ENCODE results near the gene AQP3. TPM values are rescaled to one million over a fixed set of nuclear protein-coding genes. Genes with fewer than 3 reads are reported as not detected.
"Not testable (repeated sequence)": the region's sequence is repeated elsewhere in the genome, so short reads cannot be mapped to it uniquely, and the experiment has no call there.

AQP3 gene
- 0.72 and 0.88 TPM in 2 replicates for total RNA-seq

DNA sequence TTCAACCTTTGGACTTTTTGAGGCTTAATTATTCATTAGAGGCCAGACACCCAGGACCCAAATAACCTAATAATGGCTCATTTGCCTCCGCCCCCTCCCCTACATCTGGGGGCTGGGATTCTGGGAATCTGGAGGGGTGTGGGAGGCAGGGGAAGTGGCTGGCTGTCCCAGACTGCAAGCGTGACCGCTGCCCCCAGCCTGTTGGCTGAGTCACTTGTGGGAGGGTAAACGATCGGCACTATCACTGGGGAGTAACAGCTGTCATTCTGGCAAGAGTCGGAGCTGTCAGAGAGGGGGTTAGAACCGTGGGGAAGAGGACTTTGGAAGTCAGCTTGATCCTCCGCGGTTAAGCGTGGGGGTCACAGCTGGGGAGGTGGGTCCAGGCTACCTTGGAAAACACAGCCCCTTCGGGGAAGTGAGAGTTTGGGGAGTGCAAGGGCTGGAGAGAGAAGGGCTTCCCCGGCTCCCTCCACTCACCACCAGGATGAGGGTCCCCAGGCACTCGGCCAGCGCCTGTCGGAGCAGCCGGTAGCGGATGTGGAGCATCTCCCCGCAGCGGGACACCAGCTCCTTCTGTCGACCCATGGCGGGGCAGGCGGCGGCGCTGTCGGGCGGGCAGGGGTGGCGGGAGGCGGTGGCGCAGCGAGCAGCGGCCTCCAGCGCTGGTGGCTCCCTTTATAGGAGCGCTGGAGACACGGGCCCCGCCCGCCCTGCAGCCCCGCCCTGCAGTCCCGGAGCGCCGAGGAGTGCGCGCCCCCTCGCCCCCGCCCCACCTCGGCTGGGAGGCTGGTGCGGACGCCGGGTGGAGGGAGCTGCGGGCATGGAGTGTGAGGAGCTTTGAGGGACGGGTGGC lies at the start of gene AQP3:
AQP3 (minus strand) TSS at position 648 of the 853 bp plus-strand sequence; CDS start at position 585, 63 bp downstream.
- H3K9me3 ChIP-seq (ENCODE audit: low read depth, low read length), result no peaks in the 10 kb centered on the region
- H3K4me3 ChIP-seq (ENCODE audit: insufficient read depth, low read length), result peak within 1 kb of the TSS; percentile 72
- peak within 1 kb of the TSS; percentile 96 for H3K4me2 ChIP-seq (ENCODE audit: insufficient read depth, low read length)
- no peaks in the 10 kb centered on the region for H3K36me3 ChIP-seq (ENCODE audit: insufficient read depth, low read length)
- no peaks in the 10 kb centered on the region for H4K20me1 ChIP-seq (ENCODE audit: insufficient read depth, low read length)
- H3K79me2 ChIP-seq (ENCODE audit: insufficient read depth, low read length), result no peaks in the 10 kb centered on the region
- H3K4me1 ChIP-seq (ENCODE audit: insufficient read depth, low read length), result peaks cover 14% of the 10 kb centered on the region
- no peak within 1 kb of the TSS for H3K27ac ChIP-seq (ENCODE audit: low read depth, low read length)
- peak within 1 kb of the TSS; percentile 87 for H2AFZ ChIP-seq (ENCODE audit: low read length)
- TF ChIP-seq, protein P1, sequence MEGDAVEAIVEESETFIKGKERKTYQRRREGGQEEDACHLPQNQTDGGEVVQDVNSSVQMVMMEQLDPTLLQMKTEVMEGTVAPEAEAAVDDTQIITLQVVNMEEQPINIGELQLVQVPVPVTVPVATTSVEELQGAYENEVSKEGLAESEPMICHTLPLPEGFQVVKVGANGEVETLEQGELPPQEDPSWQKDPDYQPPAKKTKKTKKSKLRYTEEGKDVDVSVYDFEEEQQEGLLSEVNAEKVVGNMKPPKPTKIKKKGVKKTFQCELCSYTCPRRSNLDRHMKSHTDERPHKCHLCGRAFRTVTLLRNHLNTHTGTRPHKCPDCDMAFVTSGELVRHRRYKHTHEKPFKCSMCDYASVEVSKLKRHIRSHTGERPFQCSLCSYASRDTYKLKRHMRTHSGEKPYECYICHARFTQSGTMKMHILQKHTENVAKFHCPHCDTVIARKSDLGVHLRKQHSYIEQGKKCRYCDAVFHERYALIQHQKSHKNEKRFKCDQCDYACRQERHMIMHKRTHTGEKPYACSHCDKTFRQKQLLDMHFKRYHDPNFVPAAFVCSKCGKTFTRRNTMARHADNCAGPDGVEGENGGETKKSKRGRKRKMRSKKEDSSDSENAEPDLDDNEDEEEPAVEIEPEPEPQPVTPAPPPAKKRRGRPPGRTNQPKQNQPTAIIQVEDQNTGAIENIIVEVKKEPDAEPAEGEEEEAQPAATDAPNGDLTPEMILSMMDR (IDR thresholded peaks at IDR 0.05; ENCODE audit: extremely low read depth, low read depth, low read length), result no peak
- peak; percentile 98 for DNase-seq (ENCODE audit: insufficient read length, low spot score, missing footprints)
- peaks cover 8% of the 10 kb centered on the region for H3K27me3 ChIP-seq (ENCODE audit: insufficient read depth, low read length)

DNA sequence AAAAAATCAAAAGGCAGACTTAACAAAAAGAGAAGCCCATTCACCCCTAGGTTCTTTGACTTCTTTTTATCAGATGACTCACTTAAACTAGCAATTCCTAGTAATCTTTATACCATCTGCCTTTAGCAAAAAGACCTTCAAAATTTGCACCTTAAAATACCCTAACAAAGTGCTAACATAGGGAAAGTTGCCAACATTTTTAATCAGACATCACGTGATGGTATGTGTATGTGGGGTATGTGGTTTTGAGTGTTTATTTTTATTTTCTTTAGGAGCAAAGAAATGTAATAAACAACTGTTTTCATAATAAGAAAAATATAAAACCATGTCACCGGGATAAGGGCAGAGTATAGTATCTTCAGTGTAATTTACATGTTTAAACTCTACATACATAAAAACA lies 46.4 kb upstream of the AQP3 start:
- not testable (repeated sequence) for H3K36me3 ChIP-seq (ENCODE audit: insufficient read depth, low read length); H2AFZ ChIP-seq (ENCODE audit: low read length); H3K79me2 ChIP-seq (ENCODE audit: insufficient read depth, low read length); H4K20me1 ChIP-seq (ENCODE audit: insufficient read depth, low read length); DNase-seq (ENCODE audit: insufficient read length, low spot score, missing footprints); H3K27me3 ChIP-seq (ENCODE audit: insufficient read depth, low read length); H3K4me2 ChIP-seq (ENCODE audit: insufficient read depth, low read length); H3K4me3 ChIP-seq (ENCODE audit: insufficient read depth, low read length); H3K9me3 ChIP-seq (ENCODE audit: low read depth, low read length); H3K4me1 ChIP-seq (ENCODE audit: insufficient read depth, low read length); H3K27ac ChIP-seq (ENCODE audit: low read depth, low read length)

DNA sequence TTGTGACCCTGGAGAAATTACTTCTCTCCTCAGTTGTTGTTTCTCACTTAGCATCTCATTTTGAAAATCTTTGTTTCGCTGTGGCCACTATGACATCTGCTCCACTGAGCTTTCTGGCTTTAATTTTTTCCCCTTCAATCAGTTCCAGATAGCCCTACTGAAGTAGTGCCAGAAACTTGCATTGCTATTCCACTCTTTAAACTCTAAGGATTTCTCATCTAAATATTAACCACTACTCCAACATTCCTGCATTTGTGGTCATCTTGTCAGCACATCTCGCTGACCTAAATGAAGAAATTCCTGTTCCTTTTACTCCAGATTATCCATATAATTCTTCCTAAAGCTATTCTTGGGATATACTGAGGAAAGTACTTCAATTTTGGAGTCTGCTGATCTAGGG lies 41.7 kb upstream of the AQP3 start:
- Histone ChIP-seq H3K27me3 (ENCODE audit: insufficient read depth, low read length) (no peaks in the 10 kb centered on the region), H3K9me3 (ENCODE audit: low read depth, low read length) (no peaks in the 10 kb centered on the region), H4K20me1 (ENCODE audit: insufficient read depth, low read length) (no peaks in the 10 kb centered on the region), H3K4me1 (ENCODE audit: insufficient read depth, low read length) (peaks cover 9% of the 10 kb centered on the region), H3K27ac (ENCODE audit: low read depth, low read length) (no peak overlapping the region), H3K79me2 (ENCODE audit: insufficient read depth, low read length) (no peaks in the 10 kb centered on the region), H3K4me2 (ENCODE audit: insufficient read depth, low read length) (no peak overlapping the region), H3K36me3 (ENCODE audit: insufficient read depth, low read length) (no peaks in the 10 kb centered on the region), H3K4me3 (ENCODE audit: insufficient read depth, low read length) (no peak overlapping the region), H2AFZ (ENCODE audit: low read length) (no peak overlapping the region)
- TF ChIP-seq, protein P1 (IDR thresholded peaks at IDR 0.05; ENCODE audit: extremely low read depth, low read depth, low read length), result no peak
- DNase-seq (ENCODE audit: insufficient read length, low spot score, missing footprints), result peak; percentile 64

DNA sequence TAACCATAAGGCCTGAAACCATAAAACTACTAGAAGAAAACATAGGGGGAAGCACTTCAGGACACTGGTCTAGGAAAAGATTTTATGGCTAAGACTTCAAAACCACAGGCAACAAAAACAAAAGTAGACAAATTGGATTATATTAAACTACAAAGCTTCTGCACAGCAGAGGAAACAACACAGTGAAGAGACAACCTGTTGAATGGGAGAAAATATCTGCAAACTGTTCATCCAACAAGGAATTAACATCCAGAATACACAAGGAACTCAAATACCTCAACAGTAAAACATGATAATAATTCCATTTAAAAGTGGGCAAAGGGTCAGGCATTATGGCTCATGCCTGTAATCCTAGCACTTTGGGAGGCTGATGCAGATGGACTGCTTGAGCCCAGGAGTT lies 37.9 kb upstream of the AQP3 start:
- not testable (repeated sequence) for H3K9me3 ChIP-seq (ENCODE audit: low read depth, low read length); H3K27ac ChIP-seq (ENCODE audit: low read depth, low read length); DNase-seq (ENCODE audit: insufficient read length, low spot score, missing footprints)

DNA sequence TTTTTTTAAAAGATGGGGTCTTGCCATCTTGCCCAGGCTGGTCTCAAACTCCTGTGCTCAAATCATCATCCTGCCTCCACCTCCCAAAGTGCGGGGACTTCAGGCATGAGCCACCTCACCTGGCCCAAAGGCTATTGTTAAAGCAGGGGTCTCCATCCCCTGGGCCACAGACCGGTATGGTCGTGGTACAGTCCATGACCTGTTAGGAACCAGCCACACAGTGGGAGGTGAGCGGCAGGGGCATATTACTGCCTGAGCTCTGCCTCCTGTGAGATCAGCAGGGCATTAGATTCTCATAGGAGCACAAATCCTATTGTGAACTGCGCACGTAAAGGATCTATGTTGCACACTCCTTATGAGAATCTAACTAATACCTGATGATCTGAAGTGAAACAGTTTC lies 33.6 kb upstream of the AQP3 start:
- H3K4me3 ChIP-seq (ENCODE audit: insufficient read depth, low read length), result no peak overlapping the region
- no peaks in the 10 kb centered on the region for H3K4me1 ChIP-seq (ENCODE audit: insufficient read depth, low read length)
- H3K36me3 ChIP-seq (ENCODE audit: insufficient read depth, low read length), result no peaks in the 10 kb centered on the region
- H3K4me2 ChIP-seq (ENCODE audit: insufficient read depth, low read length), result no peak overlapping the region
- H4K20me1 ChIP-seq (ENCODE audit: insufficient read depth, low read length), result no peaks in the 10 kb centered on the region
- H3K27ac ChIP-seq (ENCODE audit: low read depth, low read length), result no peak overlapping the region
- H3K9me3 ChIP-seq (ENCODE audit: low read depth, low read length), result no peaks in the 10 kb centered on the region
- H3K27me3 ChIP-seq (ENCODE audit: insufficient read depth, low read length), result no peaks in the 10 kb centered on the region
- H3K79me2 ChIP-seq (ENCODE audit: insufficient read depth, low read length), result no peaks in the 10 kb centered on the region
- TF ChIP-seq, protein P1 (IDR thresholded peaks at IDR 0.05; ENCODE audit: extremely low read depth, low read depth, low read length), result no peak
- DNase-seq (ENCODE audit: insufficient read length, low spot score, missing footprints), result no peak
- H2AFZ ChIP-seq (ENCODE audit: low read length), result no peak overlapping the region

More for the DNA sequence above, 37.9 kb upstream of the AQP3 start:
- not testable (repeated sequence) for H3K4me2 ChIP-seq (ENCODE audit: insufficient read depth, low read length); H3K36me3 ChIP-seq (ENCODE audit: insufficient read depth, low read length); H3K4me3 ChIP-seq (ENCODE audit: insufficient read depth, low read length); H3K79me2 ChIP-seq (ENCODE audit: insufficient read depth, low read length); H4K20me1 ChIP-seq (ENCODE audit: insufficient read depth, low read length); H3K27me3 ChIP-seq (ENCODE audit: insufficient read depth, low read length); H2AFZ ChIP-seq (ENCODE audit: low read length); H3K4me1 ChIP-seq (ENCODE audit: insufficient read depth, low read length)

Measured in osteoblast (primary cell).